Measurements from ENCODE around the gene ANO2.

Gene ANO2

DNA sequence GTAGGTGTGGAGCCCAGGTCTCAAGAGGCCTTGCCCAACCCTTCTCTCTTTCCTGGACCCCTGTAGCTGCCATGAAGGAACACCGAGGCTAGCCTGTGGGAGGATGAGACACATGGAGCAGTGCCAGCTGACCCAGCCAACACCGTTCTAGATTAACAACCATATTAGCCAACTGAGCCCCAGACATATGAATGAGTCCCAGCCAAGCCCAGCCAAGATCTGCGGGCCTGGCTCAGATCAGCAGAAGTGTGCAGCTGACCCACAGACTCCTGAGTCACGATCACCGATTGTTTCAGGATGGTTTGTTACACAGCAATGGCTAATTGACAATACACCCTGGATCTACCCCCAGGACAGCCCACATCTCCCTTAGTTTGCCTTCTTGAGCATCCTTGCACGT, 431.0 kb downstream of the ANO2 start:
- DNase-seq (ENCODE audit: extremely low spot score, insufficient read length, low read depth) (no peak), FAIRE-seq (no peak)

GRCh38 chr12:5513406-5513805, 431.7 kb downstream of the ANO2 start:
- FAIRE-seq (no peak), DNase-seq (ENCODE audit: extremely low spot score, insufficient read length, low read depth) (no peak)

All from GM18507 (cell line).